Smooth muscle cell (in vitro differentiated cells): Measurements from ENCODE around the gene PEAK1. TPM values are rescaled to one million over a fixed set of nuclear protein-coding genes. Genes with fewer than 3 reads are reported as not detected.

Source experiments
- DNase-seq: peaks from one replicate; lab custom pipeline; 2025; ENCODE audit not compliant: unreplicated experiment; lab: John Stamatoyannopoulos, UW
- H2AFZ ChIP-seq: fragments of 200-600 bp; sonication (generic); 2 replicates; pipeline ENCODE4 v1.6.0; 2016; ENCODE audit warnings: antibody characterized with exemption, low read depth, mild to moderate bottlenecking
- H3F3A ChIP-seq: fragments of 200-600 bp; sonication (generic); 2 replicates; pipeline ENCODE4 v1.6.0; 2017; ENCODE audit warnings: antibody characterized with exemption, low read depth
- H3K27ac ChIP-seq: fragments of 200-600 bp; sonication (generic); 2 replicates; pipeline ENCODE4 v1.5.1; 2016; ENCODE audit warnings: low read depth, mild to moderate bottlenecking
- H3K27me3 ChIP-seq: fragments of 200-600 bp; sonication (generic); 2 replicates; pipeline ENCODE4 v1.6.1; 2016; ENCODE audit warnings: low read depth, mild to moderate bottlenecking
- H3K36me3 ChIP-seq: fragments of 200-600 bp; sonication (generic); 2 replicates; pipeline ENCODE4 v1.5.1; 2016; ENCODE audit warnings: low read depth
- H3K4me1 ChIP-seq: fragments of 200-600 bp; sonication (generic); 2 replicates; pipeline ENCODE4 v1.5.1; 2016; ENCODE audit warnings: low read depth
- H3K4me2 ChIP-seq: fragments of 200-600 bp; sonication (generic); 2 replicates; pipeline ENCODE4 v1.6.0; 2016; ENCODE audit warnings: mild to moderate bottlenecking
- H3K4me3 ChIP-seq: fragments of 200-600 bp; sonication (generic); 2 replicates; pipeline ENCODE4 v1.5.1; 2016; ENCODE audit warnings: mild to moderate bottlenecking
- H3K79me2 ChIP-seq: fragments of 200-600 bp; sonication (generic); 2 replicates; pipeline ENCODE4 v1.6.0; 2016; ENCODE audit warnings: low read depth, mild to moderate bottlenecking
- H3K9ac ChIP-seq: fragments of 200-600 bp; sonication (generic); 2 replicates; pipeline ENCODE4 v1.6.0; 2016; ENCODE audit warnings: low read depth
- H3K9me3 ChIP-seq: fragments of 200-600 bp; sonication (generic); replicated peaks from 2 replicates; pipeline ENCODE4 v1.5.1; 2016; ENCODE audit warnings: low read depth
- H4K20me1 ChIP-seq: fragments of 200-600 bp; sonication (generic); 2 replicates; pipeline ENCODE4 v1.6.0; 2016; ENCODE audit warnings: low read depth
- WGBS: methylation state at CpG from one replicate; pipeline ENCODE4 v1.1.7; 2016; ENCODE audit warnings: low lambda C conversion rate; 5-methylcytosine and 5-hydroxymethylcytosine counted together
- polyA plus RNA-seq: library from polyadenylated mRNA; unstranded; fragments of >200 nt; fragmentation: Nextera tagmentation; extraction: Ambion mirVana; gene quantifications from 2 replicates; pipeline ENCODE4 v1.2.1, GENCODE V29; 2016
- total RNA-seq: library from RNA; depleted of rRNA; stranded (reverse); fragments of >200 nt; gene quantifications from 2 replicates; pipeline ENCODE4 v1.2.3, GENCODE V29; 2014
- TF ChIP-seq, protein P1 (sequence below): fragments of 200-600 bp; sonication (generic); IDR thresholded peaks from 2 replicates; pipeline ENCODE4 v1.5.1; 2017; ENCODE audit warnings: borderline replicate concordance, mild to moderate bottlenecking, antibody characterized with exemption; ENCODE audit not compliant: insufficient read depth, poor library complexity, severe bottlenecking

The PEAK1 gene
- total and polyA plus RNA-seq, 2 experiments from 2014 or later: 5.6 to 21.9 TPM

DNA sequence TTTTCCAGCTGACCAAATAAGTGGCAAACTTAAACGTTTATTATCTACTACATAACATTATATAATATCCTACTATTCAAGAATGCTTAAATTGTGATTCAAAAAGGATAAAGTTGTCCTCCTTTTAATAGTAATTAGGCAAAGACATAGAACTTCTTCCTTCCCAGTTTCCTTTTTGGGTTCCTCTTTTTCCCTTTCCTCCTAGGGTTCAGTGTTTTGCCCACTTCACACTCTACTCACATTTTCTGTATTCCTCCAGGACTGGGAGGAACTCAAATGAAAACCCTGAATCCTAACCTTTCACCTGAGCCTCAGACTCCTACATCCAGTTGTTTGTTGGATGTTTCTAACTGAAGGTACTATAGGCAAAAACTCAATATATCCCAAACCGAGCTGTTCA lies 132.5 kb downstream of the PEAK1 start:
- TF ChIP-seq, protein P1, sequence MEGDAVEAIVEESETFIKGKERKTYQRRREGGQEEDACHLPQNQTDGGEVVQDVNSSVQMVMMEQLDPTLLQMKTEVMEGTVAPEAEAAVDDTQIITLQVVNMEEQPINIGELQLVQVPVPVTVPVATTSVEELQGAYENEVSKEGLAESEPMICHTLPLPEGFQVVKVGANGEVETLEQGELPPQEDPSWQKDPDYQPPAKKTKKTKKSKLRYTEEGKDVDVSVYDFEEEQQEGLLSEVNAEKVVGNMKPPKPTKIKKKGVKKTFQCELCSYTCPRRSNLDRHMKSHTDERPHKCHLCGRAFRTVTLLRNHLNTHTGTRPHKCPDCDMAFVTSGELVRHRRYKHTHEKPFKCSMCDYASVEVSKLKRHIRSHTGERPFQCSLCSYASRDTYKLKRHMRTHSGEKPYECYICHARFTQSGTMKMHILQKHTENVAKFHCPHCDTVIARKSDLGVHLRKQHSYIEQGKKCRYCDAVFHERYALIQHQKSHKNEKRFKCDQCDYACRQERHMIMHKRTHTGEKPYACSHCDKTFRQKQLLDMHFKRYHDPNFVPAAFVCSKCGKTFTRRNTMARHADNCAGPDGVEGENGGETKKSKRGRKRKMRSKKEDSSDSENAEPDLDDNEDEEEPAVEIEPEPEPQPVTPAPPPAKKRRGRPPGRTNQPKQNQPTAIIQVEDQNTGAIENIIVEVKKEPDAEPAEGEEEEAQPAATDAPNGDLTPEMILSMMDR: no peak
- no peaks in the 10 kb centered on the region for H3F3A ChIP-seq
- no peaks in the 10 kb centered on the region for H3K27me3 ChIP-seq
- WGBS: 94% methylated on average over 2 of the region's 2 CpGs
- H3K36me3 ChIP-seq: no peaks in the 10 kb centered on the region
- H3K9ac ChIP-seq: no peak overlapping the region
- no peak overlapping the region for H3K27ac ChIP-seq
- peaks cover 19% of the 10 kb centered on the region for H3K79me2 ChIP-seq
- H3K4me3 ChIP-seq: no peak overlapping the region
- no peak overlapping the region for H3K4me2 ChIP-seq
- peaks cover 5% of the 10 kb centered on the region for H3K4me1 ChIP-seq
- H3K9me3 ChIP-seq: no peaks in the 10 kb centered on the region
- H2AFZ ChIP-seq: no peak overlapping the region
- H4K20me1 ChIP-seq: peaks cover 42% of the 10 kb centered on the region
- DNase-seq: no peak

DNA sequence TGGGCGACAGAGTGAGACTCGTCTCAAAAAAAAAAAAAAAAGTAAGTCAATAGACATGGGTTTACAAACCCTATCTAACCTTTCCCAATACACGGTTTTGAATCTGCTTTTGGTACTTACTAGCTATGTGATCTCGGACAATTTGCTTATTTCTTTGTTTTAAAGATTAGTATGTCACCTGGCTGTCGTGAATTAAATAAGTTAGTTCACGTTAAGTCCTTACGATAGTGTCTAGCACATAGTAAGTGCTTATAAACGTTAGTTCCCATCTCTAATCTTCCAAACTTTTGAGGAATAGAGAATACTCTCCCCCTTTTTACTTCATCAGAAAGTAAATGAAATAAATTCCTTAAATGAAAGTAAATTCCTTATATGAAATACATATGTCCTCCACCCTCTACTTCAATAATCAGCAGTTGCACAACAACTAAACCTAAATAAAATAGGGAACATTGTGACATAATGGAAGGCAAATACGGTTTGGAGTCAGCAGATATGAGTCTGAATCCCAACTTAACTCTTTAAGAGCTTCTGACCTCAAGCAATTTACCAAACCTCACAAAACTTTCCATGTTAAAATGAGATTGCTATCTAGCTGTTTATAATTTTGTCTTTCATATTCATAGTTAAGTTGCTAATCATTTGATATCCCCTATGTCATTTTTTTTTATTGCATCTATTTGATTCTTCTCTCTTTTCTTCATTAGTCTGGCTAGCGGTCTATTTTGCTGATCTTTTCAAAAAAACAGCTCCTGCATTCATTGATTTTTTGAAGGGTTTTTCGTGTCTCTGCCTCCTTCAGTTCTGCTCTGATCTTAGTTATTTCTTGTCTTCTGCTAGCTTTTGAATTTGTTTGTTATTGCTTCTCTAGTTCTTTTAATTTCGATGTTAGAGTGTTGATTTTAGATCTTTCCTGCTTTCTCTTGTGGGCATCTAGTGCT lies 134.6 kb downstream of the PEAK1 start:
- H4K20me1 ChIP-seq: peaks cover 32% of the 10 kb centered on the region
- H3K4me2 ChIP-seq: no peak overlapping the region
- no peak overlapping the region for H3K4me3 ChIP-seq
- no peak overlapping the region for H3K9ac ChIP-seq
- no peaks in the 10 kb centered on the region for H3F3A ChIP-seq
- WGBS: 92% methylated on average over 12 of the region's 12 CpGs
- H3K27me3 ChIP-seq: no peaks in the 10 kb centered on the region
- no peak overlapping the region for H2AFZ ChIP-seq
- no peak for DNase-seq
- no peak overlapping the region for H3K27ac ChIP-seq
- H3K36me3 ChIP-seq: no peaks in the 10 kb centered on the region
- H3K9me3 ChIP-seq: no peaks in the 10 kb centered on the region
- H3K79me2 ChIP-seq: peaks cover 19% of the 10 kb centered on the region
- TF ChIP-seq, protein P1: no peak
- peaks cover 6% of the 10 kb centered on the region for H3K4me1 ChIP-seq

DNA sequence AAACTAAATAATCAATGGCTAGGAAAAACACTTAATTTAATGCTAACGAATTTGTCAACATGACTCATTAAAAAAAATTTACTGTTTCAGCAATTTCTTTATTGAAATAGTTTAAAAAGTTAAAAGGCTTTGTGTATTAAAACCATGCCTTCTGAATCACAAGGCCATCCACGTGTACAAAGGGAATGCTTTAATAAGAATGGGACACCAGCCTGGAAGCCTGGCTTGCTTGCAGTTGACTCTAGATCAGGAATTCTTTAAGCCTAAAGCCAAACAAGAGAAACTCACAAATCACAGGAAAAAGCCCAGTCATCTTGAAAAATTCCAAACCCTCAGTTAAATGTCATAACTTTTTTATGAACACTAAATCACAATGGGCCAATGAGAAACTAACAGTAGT lies 137.6 kb downstream of the PEAK1 start:
- Histone ChIP-seq H3K9ac (no peak overlapping the region), H3K27ac (peak overlapping the region; percentile 46), H3K79me2 (no peaks in the 10 kb centered on the region), H3K36me3 (no peaks in the 10 kb centered on the region), H3K9me3 (no peaks in the 10 kb centered on the region), H3K4me3 (no peak overlapping the region), H3F3A (no peaks in the 10 kb centered on the region), H3K4me2 (peak overlapping the region; percentile 29), H3K27me3 (no peaks in the 10 kb centered on the region), H4K20me1 (peaks cover 10% of the 10 kb centered on the region), H3K4me1 (peaks cover 6% of the 10 kb centered on the region), H2AFZ (no peak overlapping the region)
- DNase-seq: no peak
- TF ChIP-seq, protein P1: no peak
- WGBS: 41% methylated on average over 2 of the region's 2 CpGs

DNA sequence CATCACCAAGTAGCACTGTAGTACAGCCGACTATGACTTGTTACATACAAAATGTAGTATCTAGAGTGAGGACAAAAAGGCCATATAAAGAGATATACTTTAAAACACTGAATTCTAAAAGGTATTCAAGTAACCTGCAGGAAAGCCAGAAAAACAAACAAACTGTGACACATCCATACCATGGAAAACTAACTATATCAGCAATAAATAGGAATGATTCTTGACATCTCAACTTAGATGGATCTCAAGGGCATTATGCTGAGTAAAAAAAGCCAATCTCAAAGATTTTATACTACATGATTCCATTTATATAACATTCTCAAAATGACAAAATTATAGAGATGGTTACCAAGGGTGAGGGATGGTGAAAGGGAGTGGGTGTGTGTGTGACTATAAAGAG lies 143.0 kb downstream of the PEAK1 start:
- no peaks in the 10 kb centered on the region for H3K36me3 ChIP-seq
- H3K27me3 ChIP-seq: no peaks in the 10 kb centered on the region
- TF ChIP-seq, protein P1: no peak
- H3K4me3 ChIP-seq: no peak overlapping the region
- H3K27ac ChIP-seq: no peak overlapping the region
- no peaks in the 10 kb centered on the region for H4K20me1 ChIP-seq
- no peak overlapping the region for H3K9ac ChIP-seq
- WGBS: 100% methylated on average over 1 of the region's 1 CpG
- no peak for DNase-seq
- no peaks in the 10 kb centered on the region for H3K4me1 ChIP-seq
- H3F3A ChIP-seq: no peaks in the 10 kb centered on the region
- H2AFZ ChIP-seq: no peak overlapping the region
- no peaks in the 10 kb centered on the region for H3K9me3 ChIP-seq
- no peak overlapping the region for H3K4me2 ChIP-seq
- H3K79me2 ChIP-seq: no peaks in the 10 kb centered on the region
